ENCODE measurements around the gene TMIGD1. TPM values are rescaled to one million over a fixed set of nuclear protein-coding genes. Genes with fewer than 3 reads are reported as not detected.

Gene TMIGD1
- polyA plus RNA-seq, 10 donors = not detected

DNA sequence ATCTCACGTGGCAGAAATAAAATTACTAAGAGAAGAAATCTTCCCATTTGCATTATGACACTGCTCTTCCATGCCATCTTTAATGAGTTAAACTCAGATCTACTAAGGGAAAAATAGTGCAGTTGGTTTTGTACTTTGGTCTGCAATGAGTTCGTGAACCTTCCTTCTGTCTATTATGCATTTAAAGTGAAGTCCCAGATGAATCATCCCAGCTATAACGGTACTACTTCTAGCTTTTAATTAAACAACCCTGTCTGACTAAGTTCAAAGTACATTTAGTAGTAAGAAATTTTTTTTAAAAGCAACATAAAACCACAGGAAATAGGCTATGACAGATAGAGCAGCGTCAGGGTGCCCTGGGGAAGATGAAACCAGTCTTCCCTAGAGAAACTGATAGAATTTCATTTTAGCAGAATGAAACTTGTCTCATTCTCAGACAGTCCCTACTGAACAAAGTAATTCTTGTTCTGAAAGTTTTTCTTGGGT lies 1.8 kb downstream of the TMIGD1 start:
- DNase-seq = no peak

DNA sequence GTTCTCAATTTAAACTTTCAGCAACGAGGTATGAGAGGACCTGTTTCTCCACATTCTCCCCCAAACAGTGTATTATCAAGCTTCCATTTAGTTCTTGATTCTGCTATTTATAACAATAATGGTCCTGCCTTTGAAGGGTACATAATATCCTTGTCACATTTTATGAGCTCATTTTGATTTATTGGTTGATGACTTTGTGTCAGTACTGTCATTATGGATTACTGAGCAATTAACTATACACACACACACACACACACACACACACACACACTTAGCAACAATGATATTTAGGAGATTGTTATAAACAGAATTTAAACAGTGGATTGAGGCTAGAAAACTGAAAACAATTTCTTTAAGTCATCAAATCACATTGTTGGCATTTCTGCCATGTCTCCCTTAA lies 7.0 kb downstream of the TMIGD1 start:
- no peak for DNase-seq

DNA sequence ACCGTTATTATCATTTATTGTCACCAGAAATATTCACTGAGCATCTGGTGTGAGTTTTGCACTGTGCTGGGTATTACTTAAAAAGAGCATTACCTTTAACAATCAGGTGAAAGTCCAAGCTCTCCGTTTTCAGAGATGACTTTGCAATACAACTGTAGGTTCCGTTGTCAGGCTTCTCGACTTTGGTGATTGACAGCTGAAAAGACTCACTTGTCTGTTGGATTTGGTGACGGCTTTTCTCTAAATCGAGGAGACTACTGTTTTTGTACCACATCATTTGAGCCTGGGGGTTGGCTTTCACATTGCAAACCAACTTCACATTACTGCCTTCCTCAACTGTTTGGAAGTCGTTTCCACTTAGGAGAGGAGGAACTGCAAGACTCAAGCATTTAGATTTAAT lies 9.1 kb downstream of the TMIGD1 start:
- no peak for DNase-seq

DNA sequence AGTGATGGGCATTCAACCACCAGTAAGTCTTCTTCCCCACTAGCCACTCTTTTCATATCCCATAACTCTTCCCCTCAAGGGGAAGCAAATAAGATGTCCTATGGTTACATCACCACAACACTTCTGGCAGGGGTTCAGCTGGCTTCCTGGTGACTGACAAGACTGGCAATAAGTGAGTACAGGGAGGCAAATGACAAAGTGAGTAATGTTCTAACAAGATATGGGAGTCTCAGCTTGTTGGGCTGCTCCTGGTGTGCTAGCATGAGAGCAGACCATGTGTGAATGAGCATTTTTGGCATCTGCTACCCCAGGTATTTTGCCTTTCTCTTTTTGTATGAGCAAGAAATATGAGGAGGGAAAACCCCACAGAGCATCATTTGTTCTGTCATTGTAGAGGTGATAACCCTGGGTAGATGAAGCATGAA lies 9.9 kb downstream of the TMIGD1 start:
- no peak for DNase-seq

DNA sequence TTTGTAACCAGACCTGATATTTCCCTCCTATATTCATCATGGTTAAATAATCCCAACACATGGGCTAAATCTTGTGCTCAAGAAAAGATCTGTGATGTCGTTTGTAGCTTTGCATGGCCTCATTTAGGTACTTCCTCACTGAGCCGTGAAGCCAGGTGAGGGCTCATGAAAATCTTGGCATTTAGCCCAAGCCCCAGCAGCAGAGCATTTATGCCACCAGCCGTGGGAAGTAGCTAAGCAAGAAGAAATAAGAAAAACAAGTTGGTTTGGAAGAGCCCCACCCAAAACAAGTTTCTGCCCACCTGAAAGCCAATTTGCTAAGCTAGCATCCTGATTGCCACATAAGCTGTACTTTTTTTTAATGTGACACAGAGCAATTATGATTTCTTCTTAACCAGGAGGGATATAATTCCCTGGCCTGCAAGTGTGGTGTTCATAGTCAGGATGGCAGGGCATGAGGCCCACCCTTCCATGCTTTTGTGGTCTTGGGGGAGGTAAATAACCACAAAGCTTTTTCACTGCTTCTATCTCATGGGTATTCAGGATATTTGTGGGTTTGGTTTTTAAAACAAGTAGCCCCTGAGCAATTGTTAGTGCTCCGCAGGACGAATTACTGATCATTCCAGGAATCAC lies 10.5 kb downstream of the TMIGD1 start:
- no peak for DNase-seq

DNA sequence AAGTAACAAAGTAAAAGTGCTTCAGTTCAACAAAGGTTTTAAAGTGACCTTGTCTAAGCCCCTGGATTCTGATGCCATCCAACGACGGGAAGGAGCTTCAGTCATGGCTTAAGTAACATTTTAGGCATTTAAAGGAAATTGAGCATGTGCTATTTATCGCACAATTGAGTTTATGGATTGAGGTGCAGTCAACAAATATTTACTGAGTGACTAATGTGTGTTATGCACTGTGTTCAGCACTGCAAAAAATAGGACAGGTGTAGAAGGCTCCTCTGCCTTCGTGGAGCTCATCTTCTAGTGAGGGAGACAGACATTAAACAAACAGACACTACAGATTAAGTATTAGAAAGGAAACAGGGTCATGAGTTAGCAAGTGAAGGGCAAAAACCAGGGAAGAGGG lies 12.5 kb downstream of the TMIGD1 start:
- DNase-seq = no peak

DNA sequence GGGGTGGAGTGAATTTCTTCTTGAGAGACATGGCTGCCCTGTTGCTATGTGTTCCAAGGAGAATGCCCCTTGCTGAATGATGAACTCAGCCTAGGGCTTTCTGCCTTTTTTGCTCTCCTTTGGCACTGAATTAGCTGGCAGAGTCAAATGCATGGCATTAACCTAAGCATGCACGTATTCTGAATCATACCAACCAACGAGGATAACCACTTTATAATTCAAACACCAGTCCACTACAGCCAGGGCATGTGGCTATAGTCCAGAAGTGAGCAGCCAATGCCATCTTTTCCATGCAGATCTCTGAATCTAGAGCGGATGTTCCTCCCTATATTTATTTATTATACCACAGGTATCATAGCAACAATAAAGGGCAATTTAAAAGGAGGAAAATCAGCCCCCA lies 15.7 kb downstream of the TMIGD1 start:
- DNase-seq = no peak

DNA sequence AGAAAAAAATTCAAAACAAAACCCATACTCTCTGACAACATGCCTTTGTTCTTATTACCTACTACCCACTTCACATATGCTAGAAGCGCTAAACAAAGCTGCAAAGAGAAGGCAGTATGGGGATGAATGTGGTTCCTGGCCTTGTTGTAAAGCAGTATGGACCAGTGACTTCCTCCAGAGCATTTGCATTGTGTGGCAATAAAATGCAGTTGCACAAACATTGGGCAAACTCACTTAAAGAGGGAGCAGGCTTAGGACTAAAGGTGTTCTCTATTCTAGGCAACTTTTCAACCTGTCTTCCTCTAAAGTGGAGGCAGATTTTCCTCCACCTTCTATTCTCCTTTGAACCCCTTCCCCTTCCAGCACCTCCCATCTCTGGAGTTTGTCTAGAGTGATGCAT lies 17.1 kb downstream of the TMIGD1 start:
- DNase-seq = no peak

DNA sequence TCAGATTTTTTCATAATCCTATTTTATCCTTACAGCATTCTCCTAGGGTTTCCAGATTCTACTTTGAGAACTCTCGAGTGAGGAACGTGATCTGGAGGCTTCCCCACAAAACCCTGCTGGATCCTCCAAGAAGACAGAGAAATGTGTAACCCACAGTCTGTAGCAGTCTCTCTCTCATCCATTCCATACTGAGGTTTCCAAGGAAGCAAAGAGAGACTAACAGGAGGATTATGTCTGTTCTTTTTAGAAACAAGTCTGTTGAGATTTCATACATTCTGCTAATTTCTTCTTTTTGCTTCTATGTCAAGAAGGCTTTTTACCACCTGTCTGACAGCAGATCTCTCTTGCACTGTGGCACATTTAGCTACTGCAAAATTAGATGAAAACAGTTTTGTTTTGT lies 18.8 kb downstream of the TMIGD1 start:
- no peak for DNase-seq

DNA sequence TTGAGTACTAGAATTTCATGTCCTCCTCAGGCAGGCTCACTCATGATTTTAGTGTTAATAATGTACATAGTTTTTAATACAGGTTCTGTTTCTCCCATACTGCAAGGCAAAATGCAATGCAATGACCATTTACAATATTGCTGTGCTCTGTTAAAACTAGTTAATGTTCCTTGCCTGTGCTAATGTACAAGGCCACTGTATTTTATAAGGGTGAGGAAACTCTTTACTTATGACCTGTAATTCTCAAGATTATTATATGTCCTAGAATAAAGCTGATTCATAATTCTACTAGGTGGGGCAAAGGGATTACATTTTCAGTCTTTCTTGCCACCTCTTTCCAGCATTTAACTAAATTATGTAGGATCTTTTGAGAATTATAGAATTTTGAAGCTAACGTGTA lies 19.4 kb downstream of the TMIGD1 start:
- DNase-seq = no peak

DNA sequence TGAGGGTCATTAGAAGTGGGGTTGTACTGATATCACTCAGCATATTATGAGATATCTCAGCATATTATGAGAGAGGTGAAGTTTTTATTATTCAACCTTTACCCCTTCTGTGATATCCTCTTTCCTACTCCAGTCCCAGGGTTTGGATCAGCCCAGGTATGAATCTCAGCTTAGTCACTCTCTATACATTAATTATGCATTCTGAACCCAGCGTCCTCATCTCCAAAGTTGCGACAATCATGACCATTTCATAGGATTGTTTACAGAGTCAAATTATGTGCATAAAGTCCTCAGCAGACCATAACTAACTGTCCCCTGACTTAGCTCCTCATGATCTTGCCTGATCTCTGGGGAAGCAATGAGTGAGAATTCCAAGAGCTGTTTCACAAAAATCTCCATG lies 21.6 kb downstream of the TMIGD1 start:
- no peak for DNase-seq

DNA sequence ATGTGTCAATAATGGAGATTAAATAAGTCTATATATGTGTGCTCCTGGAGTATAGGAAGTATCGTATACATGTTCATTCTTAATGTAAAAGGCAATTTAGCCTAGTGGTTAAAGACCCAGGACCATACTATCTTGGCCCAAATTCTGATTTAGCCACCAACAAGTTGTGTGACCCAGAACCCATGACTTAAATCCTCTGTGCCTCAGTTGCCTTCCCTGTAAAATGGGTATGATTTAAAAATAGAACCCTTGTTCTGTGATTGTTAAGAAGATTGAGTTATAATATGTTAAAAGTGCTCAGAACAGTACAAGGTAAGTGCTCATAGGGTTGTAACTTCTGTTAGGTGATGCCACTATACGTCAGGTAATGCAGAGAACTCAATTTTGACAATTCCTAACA lies 23.3 kb downstream of the TMIGD1 start:
- no peak for DNase-seq

DNA sequence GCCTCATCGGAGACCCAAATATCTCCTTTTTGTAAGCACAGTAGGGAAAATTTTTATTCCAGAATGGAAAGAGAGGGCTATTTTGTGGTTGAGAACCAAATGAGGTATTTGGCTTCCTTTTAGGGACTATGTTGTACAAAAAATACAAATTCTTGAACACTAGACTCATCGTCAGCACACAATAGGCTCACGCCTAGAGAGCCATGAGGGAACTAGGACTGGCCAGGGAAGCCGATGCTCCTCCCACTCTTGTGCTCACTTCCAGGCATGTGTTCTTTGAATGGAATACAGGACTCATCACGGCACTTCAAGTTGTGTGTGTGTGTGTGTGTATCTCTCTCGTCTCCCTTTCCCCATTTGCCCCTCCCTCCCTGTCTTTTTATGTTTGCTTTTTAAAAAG lies 24.3 kb downstream of the TMIGD1 start:
- DNase-seq = peak in 1 of 3 donors; percentile 7

DNA sequence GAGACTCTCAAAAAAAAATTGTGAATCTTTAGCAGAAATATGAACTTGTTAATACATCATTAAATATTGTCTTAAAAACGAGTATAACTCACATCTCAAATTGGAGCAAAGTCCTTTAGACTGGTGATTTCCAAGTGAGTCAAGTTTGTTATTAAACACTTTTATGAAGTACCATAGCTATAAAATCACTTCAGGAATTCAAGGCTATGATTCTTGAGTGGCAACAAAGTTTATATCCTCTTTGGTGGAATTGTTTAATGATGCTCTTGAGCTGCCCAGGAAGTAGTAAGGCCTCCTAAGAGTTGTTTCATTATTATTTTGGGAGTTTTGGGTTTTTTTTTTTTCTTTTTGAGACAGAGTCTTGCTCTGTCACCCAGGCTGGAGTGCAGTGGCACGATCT lies 25.5 kb downstream of the TMIGD1 start:
- DNase-seq = no peak

DNA sequence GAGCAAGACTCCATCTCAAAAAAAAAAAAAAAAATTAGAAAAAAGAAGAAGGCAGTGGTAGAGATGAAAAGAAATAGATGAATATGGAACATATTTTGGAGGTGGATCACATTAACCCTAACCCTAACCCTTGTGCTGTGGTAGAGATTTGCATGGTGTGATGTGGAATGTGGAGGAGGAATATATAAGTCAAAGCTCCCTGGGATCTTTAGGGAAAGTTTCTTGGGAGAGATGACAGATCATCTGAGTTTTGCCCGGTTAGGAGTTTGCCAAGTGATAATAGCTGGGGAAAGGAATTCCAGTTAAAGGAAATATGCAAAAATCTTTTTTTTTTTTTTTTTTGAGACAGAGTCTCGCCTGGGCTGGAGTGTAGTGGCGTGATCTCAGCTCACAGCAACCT lies 29.1 kb downstream of the TMIGD1 start:
- DNase-seq = no peak

DNA sequence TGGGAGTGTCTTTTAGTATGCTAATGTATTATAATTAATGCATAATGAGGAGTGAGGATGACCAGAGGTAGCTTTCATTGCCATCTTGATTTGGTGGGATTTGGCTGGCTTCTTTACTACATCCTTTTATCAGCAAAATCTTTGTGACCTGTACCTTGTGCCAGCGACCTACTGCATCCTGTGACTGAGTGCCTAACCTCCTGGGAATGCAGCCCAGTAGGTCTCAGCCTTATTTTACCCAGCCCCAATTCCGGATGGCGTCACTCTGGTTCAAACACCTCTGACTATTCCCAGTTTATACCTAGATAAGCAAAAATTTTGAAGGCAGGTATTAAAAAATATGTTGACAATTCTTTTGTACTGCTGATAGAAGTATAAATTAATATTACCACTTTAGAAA lies 31.6 kb downstream of the TMIGD1 start:
- no peak for DNase-seq

DNA sequence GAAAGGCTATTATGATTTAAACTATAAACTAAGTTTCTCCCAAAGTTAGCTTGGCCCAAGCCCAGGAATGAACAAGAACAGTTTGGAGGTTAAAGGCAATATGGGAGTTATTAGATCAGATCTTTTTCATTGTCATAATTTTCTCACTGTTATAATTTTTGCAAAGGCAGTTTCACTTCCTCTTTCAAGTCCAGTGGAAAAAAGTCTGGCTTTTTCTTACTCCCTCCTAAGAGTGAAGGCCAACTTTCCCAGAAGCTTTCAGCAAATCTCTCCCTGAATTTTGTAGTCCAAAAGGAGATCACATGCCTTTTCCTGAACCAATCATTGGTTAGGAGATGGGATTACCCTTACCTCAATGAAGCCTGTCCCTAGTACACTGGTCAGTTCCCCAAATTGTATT lies 33.0 kb downstream of the TMIGD1 start:
- no peak for DNase-seq

DNA sequence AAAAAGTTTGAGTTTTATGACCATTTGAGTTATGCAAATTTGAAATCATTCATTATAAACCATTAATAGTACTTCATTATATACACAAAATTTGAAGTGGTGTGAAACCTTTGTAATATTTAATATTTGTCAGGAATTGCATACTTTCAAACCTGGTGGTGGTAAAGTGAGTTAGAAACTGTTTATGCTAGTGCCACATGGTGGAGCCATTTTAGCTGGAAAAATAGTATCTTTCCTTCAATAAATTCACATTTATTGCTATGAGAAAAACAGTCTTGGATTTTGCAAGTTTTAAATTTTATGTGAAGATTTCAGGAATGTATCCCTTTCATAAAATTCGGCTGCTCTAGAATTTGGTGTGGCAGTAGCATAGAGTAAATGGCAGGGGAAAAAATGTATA lies 34.9 kb downstream of the TMIGD1 start:
- DNase-seq = no peak

DNA sequence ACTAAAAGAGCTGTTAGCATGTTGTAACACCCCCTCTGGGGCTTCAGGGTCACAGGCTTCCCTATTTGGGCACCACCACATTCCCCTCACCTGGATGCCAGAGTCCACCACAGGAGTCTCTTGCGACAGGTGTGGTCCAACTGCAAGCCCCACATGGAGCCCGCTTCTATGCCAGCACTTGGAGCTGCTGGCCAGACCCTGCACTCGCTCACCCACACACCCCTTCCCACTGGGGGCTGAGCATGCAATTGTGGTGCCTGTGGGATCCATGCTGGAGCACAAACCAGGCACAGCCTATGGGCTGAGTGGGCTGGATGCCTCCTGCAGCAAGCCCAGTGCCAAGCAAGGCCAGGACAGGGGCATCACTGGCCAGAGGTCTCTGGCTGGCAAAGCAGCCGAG lies 36.1 kb downstream of the TMIGD1 start:
- DNase-seq = no peak

DNA sequence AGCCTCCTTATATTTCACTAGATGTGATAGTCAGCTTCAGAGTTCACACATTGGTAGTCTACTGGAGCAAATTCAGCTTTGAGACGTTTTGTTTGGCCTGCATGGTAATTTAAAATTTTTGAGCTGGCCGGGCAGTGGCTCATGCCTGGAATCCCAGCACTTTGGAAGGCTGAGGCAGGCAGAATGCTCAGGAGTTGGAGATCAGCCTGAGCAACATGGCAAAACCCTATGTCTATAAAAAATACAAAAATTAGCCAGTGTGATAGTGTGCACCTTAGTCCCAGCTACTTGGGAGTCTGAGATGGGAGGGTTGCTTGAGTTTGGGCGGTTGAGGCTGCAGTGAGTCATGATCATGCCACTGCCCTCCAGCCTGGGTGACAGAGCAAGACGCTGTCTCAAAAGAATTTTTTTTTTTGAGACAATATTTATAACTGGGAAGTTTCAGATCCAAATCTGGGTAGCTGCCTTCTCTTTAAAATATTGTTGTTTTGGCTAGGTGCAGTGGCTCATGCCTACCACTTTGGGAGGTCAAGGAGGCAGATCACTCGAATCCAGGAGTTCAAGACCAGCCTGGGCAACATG lies 37.3 kb downstream of the TMIGD1 start:
- no peak for DNase-seq

DNA sequence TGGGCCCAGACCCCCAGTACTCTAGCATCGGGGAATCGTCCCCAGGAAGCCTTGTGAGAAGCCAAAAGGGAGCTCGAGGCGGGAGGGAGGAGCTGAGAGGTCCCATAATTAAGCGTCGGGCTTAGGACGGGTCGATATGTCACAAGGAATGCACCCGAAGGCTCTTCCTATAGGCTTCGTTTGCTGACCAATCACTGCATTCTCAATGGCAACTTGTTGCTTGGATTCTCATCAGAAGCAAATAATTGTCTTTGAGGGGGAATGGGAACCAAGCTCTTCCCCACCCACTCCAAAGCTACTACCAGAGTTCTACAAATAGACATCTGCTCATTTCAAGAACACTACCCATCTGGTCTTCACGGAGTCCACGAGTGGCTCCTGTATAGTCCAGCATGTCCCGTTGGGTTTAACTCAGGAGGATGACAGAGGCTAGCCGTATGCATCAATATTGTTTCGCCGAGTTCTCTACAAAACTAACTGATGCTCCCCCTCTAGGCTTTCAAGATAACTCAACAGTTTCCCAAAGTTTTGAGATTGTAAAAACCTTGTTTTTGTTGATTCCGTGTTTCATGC lies 41.5 kb downstream of the TMIGD1 start:
- peak; percentile 32 to 86 (median 57) for DNase-seq

DNA sequence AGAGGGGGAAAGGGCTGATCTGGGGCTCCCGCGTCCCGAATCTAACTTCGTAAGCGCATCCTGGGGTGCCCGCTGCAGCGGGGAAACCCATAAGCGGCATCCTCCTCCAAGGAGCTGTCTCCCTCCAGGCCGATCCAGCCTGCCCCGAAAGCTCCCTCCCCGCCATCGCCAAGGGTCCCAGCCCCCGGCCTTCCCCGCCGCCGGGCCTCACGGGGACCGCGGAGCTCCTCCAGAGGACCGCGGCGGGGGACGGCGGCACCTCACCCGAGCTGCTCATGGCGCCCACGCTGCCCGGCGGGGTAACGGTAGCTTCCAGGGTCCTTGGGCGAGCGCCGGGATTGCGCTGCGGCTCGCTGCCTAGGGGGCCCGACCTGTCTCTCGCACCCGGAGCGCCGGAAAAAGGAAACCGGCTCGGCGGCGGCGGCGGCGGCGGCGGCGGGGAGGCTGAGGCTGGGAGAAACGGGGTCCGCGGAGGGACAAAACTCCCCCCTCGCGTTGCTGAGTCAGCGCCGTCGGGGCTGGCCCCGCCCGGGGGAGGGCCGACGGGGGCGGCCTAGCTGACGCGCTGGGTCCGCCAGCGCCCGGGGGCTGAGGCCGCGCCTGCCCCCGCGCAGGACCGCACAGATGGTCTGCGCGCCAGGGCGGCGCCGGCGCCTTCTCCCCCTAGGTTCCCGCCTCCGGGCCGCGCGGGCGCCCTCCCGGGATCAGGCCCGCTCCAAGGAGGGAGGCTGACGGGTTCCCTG lies 42.1 kb downstream of the TMIGD1 start, which contains the start of gene BLMH:
Gene BLMH (minus strand): TSS at position 402 of the 743 bp plus-strand sequence. CDS start 125 bp downstream, at position 277.
- DNase-seq = peak; percentile 82 to 95 (median 88)

All from muscle of back (tissue), 11 donors.